NOMO-1 treated with dmso at 0.1 percent for 144 hours (cell line): ENCODE results near the gene PRICKLE1.
A peak's percentile ranks its signal among the peaks of the same experiment; 100 is the strongest.

ENCODE experiments used
- DNase-seq: peaks from one replicate; lab custom pipeline; 2025; ENCODE audit not compliant: unreplicated experiment; lab: John Stamatoyannopoulos, UW

Gene PRICKLE1

DNA sequence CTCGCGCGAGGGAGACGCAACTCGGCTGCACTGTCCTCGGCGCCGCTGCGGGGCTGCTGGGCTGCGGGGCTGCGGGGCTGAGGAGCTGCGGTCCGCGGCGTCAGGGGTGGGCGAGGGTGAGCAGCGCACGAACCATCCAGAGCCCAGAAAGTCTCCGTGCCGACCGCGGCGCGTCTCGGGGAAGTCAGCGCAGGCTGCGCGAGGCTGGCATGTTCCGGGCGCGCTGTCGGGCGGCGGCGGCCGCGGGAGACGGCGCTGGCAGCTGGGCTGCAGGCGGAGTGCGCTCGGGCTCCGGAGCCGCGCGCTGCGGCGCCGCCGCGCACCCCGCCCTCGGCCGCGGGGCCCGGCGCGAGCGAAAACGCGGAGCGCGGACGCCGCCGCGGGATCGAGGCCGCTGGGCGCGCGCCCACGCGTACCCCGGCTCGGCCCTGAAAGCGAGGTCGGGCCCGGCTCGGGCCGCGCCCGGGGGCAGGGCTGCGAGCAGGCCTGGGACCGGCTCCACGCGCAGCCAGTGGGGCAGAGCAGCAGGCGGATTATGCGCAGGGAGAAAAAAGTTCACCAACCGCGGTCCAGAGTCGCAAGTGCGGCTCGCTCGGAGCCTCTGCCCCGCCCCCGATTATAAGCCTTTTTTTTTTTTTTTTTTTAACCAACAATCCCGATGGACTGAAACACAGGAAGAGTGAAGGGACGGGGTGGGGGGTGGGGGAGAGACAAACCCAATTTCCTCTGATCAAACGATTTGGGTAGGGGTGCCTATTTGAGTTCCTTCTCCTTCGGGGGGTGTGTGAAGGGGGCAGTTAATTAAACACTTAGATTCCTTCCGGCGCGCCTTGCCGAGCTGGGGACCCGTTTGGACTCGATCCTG, at the start of gene PRICKLE1:
TSS of gene PRICKLE1 (minus strand) at position 282 of the 865 bp plus-strand sequence. CDS start 117,230 bp downstream, outside the sequence.
- DNase-seq: peak; percentile 35

DNA sequence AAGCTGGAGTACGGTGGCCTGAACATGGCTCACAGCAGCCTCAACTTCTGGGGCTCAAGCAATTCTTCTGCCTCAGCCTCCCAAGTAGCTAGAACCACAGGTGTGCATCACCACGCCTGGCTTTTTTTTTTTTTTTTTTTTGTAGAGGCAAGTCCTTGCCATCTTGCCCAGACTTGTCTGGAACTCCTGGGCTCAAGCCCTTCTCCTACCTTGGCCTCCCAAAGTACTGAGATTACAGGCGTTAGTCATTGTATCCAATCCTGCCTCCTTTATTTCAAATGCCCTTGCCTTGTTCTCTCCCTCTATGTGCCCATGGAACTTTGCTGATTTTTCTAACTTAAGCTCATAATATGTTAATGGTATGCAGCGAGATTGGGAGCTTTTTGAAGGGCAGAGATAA, 49.2 kb upstream of the PRICKLE1 start:
- DNase-seq: no peak

DNA sequence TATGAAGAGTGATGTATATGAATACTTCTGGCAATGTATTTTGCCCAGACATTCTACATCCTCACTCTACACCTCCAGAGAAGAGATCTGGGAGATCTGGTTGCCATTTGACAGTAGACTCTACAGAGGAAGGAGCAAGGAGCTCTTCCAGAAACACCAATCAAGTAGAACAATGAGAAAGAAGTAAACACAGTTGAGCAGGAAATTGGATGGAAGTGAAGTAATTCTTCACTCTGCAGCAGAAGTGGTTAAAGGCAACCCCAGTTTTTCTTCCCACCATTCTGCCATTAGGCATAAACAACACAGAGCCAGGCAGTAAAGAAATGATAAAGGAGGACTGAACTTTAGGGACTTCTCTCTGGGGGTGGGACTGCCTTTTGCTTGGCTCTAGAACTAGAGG, 48.5 kb upstream of the PRICKLE1 start:
- no peak for DNase-seq

DNA sequence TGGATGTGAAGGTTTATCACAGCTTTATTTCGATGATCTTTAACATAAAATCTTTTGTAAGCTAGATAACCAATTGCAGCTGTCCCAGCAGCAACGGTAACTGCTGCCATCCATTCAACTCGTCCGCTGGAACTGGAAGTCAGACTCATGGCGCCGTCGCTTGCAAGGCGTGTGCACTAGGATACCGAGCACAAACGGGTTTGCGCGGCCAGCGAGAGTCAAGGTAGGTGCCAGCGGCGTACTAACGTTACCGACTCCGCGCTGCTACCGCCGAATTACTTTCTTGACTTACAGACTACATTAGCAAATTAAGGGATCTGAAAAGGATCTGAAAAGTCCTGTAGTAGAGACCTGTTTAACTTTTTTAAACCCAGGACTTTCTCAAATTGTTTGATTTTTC, 47.4 kb upstream of the PRICKLE1 start:
- no peak for DNase-seq

DNA sequence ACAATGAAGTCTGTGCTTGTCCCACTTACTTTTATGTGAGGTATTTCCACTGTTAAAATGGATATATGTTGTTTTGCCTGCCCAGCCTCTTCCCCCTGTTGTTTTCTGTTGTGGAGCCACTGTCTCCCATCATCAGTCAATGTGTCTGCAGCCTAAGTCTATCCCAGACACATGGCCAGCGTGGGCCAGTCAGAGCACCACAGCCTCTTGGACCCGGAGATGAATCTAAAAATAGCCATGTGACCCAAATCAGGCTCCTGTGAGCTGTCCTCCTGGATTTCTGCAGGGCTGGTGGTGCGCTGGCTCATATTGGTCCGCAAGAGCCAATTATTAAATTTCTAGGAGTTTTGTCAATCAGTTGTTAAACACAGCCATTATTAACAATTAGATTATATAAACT, 44.0 kb upstream of the PRICKLE1 start:
- no peak for DNase-seq

DNA sequence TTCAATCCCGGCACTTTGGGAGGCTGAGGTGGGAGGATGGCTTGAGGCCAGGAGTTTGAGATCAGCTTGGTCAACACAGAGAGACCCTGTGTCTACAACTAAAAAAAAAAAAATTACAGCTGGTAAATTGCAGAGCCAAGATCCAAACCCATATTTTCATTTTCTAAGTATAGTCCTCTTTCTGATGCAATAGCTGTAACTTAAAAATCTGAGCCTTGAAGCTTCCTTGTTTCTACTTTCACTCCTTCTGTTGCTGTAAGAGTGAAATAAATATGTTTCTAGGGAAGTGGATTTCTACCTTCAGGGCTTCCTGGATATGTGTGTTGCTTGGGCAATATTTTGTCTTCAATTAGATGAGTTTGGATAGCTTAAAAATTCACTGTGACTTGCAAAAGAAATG, 42.0 kb upstream of the PRICKLE1 start:
- DNase-seq: peak; percentile 60

DNA sequence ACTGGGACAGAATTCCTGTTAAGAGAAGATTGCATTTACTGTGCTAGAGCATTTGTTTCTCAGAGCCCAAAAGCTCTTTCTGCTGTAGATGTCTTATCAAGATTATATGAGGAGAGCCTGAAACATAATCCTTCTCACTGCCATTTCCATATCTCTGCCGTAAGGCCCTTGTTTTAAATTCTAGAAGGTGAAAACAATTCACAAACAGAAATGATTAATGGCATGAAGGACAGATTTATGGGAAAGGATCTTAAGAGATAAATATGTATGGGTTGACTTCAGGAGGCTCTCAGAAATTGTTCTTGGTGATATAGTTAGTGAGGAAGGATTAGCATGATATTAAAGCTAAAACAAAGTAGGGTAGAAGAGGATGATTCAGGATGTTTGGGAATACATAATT, 40.8 kb upstream of the PRICKLE1 start:
- DNase-seq: no peak

DNA sequence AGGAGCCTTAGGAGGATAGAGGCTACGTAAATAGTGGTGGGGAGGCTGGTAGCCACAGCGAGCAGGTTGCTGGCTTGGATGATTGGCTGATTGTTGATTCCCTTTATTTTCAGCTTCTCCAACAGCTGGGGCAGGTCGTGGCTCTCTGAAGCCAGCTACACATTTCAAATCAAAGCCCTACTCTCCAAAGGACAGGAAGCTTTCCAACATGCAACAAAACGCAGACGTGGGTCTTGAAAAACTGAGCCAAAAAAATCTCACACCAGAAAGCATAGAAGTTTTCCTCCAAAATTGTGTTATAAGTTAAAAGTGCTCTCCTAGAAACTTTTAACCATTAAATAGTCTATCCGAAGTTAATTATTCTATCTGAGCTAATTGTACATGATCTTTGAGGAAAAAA, 37.6 kb upstream of the PRICKLE1 start:
- DNase-seq: no peak

DNA sequence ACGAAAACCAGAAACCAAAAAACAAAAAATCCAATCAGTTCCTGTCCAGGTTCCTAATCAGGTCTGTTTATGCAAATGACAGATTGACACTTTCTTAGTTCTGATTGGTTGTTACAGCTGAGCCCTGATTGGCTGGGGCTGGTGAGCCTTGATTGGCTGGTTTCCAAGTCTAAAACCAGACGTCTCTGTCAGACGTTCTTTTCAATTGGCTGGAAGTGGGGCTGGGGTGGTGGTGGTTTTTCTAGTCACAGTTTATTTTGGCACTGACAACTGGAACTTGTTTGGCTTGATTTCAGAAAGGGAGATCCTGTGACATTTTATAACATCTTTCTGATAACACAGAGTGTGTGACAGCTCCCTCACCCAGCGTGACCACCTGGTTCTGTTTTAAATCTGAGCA, 36.1 kb upstream of the PRICKLE1 start:
- no peak for DNase-seq

DNA sequence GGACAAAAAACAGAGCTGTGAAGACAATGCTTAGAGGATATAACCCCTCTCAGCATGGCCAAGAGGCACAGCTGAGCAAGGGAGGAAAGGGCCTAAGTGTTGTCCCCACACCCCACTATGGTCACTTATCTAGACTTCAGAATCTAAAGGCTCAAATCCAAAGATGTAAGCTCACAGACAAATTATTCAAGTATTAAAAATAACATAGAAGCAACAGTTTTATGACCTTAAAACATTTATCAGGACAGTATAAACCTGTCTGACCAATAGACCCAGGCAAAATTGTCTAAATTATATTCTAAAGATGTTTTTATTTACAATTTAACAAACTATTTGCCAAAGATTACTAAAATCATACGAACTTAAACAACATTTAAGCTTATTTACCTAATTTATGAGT, 28.1 kb upstream of the PRICKLE1 start:
- DNase-seq: no peak

DNA sequence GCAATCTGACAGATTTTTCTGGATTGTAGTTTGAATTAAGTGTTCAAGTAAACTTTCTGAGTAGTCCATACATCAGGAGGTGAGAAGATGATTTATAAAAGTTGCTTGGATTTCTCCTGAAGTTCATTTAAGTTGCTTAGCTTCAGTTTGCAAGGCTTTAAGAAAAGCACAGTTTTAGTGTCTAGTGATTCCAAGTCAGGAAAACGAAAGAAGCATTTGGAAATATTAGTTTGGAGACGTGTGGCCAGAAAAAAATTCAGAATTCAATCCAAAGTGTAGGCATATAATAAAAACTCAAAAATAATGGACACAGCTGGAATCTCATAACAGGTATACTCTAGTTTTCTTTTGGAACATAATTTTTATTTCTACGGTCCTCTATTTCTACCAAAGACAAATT, 25.5 kb upstream of the PRICKLE1 start:
- DNase-seq: no peak

DNA sequence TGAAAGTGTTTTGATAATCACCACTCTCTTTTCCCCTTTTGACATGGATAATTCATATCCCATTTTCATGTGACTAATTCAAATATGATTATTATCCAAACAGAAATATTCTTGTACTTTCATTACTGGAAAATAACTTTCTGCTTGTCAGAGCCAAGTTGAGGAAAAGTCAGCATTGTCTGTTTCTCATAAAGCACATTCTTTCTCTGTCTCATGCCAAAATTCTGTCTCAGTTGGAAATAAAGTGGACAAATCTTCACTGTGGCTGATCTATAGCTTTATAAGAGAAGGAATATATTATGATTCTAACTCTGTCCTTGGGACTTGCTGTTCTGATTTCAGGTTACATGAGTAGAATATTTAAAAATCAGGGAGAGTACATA, 22.7 kb upstream of the PRICKLE1 start:
- no peak for DNase-seq

DNA sequence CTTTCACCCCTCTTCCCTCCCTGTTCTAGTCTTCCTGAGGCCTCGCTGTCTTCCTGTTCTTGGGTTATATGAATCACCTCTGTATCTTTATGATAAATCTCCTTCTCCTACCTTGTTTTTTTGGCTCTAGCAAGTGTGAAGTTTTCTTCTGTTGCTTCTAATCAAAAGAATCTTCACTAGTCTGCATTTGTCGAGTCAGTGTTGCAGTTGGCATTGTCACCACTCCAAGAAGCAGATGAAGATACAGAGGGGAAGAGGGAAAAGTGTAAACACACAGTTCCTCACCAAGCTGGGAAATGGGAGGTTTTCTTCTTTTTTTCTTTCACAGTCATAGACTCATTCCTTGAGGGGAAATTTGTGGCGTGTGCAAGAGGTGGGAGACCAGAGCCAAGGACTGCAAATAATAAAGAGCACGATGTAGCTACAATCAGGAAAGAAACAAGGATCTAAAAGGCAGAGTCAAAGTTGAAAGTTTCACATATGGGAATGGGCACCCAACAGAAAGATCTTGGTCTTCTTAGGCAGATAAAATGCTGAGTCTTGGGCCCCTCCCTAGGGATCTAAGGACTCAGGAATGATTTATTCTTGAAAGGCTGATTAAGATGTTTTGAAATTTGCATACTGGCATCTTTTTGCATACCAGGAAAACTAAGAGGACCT, 22.2 kb upstream of the PRICKLE1 start:
- DNase-seq: no peak

DNA sequence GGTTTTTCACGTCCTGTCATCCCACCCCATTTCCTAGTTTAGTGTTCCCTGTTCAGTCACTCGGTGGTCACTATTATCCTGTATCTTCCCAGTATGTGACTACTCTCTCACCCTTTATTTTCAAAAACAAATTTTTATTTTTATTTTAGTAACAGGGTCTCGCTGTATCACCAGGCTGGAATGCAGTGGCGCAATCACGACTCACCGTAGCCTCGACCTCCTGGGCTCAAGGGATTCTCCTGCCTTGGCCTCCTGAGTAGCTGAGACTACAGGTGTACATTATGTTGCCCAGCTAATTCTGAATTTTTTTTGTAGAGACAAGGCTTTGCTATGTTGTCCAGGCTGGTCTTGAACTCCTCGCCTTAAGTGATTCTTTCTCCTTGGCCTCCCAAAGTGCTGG, 20.1 kb upstream of the PRICKLE1 start:
- no peak for DNase-seq

DNA sequence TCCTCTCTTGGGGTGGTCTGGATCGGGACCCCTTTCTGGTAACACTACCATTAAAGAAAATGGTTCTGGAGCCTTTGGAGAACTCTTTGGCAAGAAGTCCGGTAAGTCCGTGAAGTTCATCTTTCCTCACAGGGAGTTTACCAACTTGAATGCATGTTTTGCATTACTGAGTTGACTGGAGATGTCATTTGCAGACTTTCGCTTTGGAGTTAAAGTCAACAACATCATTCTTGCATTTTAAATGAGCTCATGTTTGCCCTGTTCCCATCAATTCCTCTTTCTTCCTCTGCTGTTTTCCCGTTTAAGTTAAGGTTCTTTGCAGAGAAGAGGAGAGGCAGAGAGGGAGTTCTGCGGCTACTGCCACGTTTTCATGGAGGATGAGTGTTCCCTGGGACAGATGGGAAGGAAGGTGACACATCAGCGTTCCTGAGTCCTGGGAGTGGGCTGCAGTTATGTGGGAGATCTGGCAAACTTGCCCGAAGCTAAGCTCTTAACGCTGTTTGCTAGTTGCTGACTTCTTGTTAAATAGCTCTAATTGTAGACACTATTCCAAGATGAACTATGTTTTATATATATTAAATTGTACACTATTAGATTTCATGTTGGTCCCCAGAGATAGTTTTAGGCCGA, 18.8 kb upstream of the PRICKLE1 start:
- DNase-seq: no peak

DNA sequence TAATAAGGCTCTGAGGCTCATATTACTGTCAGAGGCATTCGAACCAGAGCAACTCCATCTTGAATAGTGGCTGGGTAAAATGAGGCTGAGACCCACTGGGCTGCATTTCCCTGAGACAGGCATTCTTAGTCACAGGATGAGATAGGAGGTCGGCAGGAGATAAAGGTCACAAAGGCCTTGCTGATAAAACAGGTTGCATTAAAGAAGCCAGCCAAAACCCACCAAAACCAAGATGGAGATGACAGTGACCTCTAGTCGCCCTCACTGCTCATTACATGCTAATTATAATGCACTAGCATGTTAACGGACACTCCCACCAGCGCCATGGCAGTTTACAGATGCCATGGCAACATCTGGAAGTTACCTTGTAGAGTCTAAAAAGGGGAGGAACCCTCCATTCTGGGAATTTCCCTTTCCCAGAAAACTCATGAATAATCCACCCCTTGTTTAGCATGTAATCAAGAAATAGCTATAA, 18.1 kb upstream of the PRICKLE1 start:
- DNase-seq: no peak

DNA sequence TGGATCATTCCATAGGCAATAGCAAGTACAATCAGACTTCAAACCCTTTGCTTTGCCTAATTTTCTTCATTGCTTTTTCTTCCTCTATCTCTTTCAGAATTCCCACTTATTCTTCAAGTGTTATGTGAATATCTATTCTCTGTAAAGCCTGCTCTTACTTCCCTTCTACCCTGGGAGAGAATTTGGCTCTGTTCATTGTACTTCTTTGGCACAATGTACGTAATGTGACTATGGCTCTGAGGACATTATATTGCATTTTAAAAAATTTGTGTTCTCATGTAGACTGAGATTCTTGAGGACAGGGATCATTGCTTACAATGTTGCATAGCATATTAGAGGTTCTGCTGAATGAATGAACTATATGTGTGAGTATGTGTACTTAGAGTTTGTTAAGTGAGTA, 16.9 kb upstream of the PRICKLE1 start:
- DNase-seq: no peak

DNA sequence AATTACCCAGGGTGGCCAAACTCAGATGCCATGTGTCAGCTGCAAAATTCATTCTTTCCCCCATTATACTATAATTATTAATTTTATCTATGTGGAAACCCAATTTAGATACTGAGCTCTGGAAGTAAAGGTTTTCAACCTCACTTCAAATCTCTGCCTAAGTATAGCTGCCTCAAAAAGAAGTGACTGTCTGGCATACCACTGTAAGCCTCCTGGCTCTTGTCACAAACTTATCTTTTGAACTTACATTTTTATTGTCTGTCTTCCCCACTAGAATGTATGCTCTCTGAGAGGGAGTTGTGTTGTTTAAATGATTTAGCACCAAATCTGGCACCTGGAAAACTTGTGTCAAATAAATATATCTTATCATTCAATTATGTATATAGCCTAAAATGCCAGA, 16.1 kb upstream of the PRICKLE1 start:
- no peak for DNase-seq

DNA sequence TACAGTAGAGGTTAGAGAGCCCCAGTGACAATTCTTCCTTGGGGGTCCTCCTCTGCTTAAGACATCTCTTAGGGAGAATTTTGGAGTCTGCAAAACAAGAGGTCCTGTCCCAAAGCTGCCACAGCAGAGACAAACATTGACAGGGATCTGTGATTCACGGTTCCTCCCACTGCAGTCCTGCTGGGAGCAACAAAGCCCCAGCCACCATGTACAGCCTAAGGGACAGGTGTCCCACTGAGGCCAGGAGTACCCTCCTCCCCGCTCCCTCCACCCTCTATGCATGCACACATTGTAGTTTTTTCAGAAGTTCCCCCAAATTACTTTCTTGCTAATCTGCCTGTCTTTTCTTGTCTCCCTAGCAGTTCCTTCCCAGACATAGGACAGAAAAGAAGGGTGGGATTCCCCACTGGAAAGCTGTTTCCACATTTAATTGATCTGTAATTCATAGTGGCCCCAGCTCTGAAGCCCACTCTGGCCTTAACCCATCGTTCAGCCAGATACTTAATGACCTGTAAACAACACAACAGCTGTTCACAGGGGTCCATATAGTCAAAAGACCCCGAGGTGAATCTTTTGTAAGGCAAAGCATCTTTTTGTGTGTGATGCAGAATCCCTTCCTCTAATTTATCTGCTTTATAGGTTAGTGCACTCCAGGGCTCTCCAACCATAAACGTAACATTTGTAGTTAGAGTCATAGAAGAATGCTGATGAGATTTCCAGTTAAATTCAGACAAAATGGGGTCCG, 13.9 kb upstream of the PRICKLE1 start:
- DNase-seq: no peak

DNA sequence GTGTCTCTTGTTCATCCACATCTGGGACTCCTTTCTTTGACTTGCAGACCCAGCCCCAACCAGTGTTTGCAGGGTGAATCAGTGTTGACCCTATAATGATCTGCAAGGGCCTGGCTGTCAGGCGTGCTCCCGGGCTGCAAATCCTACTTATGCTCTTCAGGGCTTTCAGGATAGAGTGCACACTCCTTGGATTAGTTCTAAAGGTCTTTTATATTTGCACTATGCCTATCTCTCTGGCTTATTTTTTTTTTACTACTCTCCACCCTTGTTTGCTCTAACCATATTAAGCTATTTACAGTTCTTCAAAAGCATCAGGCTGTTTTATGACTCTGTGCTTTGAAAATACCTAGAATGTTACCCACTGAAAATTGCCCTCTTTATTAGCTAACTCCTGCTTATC, 4.3 kb upstream of the PRICKLE1 start:
- DNase-seq: no peak

DNA sequence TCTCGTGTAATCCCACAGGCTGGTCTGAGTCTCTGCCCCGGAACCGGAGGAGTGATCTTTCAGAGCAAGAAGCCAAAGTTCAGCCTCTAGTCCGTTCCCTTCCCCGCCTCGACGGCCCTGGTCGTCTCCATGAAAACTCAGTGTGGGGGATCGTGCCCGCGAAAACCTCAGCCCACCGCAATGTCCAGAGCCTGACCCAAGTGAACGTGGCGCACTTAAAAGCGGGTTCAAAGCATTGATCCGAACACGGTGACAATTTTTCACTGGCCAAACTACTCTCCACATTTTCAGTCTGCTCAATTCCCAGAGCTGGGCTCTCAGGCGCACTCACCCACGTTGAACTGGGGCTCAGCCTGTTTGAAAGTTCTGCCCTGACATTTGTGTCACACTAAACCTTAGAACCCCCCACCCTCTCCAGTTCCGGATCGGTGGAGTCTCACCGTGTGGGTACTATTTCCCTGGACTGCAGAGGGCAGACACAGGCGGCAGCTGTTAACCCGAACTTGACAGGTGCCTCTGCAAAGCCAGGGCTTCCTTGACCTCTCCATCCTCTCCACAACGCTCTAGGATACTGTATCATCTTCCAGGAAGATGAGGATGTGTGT, 886 bp upstream of the PRICKLE1 start:
- peak; percentile 20 for DNase-seq
